Stimulated activated naive CD4-positive, alpha-beta T cell treated with Interleukin-2 at 50 U/mL for 16 hours (primary cell): ENCODE results near the gene GPX1.
"Not testable (repeated sequence)": the region's sequence is repeated elsewhere in the genome, so short reads cannot be mapped to it uniquely, and the experiment has no call there.

ENCODE experiments used
- DNase-seq: peaks from one replicate; lab custom pipeline; 2025; lab: John Stamatoyannopoulos, UW

Gene GPX1

DNA sequence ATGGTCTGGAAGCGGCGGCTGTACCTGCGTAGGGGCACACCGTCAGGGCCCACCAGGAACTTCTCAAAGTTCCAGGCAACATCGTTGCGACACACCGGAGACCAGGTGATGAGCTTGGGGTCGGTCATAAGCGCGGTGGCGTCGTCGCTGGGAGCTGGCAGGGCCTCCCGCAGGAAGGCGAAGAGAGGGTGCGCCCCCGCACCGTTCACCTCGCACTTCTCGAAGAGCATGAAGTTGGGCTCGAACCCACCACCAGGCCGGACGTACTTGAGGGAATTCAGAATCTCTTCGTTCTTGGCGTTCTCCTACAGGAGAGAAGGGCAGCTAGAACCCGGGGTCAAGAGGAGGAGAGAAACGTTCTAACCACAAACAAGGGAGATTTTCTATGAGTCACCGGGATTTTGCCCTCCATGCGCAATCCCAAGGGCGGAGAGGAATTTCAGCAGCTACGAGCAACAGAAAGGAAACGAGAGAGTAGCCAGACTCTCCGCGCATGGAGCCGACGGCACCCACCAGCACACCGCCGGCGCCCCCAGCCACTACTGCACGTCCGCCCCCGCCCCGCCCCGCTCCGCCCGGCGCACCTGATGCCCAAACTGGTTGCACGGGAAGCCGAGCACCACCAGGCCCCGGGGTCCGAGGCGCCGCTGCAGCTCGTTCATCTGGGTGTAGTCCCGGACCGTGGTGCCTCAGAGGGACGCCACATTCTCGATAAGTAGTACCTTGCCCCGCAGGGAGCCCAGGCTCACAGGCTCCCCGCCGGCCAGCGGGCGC lies 523 bp downstream of the GPX1 start:
- peak; percentile 38 for DNase-seq

DNA sequence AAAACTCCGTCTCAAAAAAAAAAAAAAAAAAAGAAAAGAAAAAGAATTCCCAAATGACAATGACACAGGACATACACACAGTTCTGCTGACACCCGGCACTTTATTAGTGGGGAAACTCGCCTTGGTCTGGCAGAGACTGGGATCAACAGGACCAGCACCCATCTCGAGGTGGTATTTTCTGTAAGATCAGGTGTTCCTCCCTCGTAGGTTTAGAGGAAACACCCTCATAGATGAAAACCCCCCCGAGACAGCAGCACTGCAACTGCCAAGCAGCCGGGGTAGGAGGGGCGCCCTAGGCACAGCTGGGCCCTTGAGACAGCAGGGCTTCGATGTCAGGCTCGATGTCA lies 1.1 kb downstream of the GPX1 start:
- DNase-seq = not testable (repeated sequence)

DNA sequence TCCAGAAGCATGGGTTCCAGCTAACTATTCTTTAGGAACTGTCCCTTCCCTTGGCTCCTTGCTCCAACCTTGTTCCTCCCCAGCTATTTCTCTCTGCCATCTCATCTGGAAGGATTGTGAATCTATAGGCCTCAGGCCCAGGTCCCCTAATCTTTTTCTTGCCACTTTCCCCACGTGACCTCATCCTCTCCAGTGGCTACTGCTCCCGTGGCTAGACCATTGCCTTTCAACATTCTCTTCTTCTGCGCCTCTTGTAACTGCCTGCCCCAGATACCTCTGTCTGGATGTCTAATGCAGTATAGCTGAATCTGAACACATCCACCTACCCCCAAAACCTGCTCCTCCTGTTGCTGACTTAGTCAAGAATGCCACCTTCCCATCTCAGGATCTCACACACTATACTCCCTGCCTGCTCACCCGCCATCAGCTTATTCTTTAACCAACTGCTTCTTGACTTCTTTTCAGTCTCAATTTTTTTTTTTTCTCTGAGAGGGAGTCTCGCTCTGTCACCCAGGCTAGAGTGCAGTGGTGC lies 5.2 kb downstream of the GPX1 start:
- no peak for DNase-seq

DNA sequence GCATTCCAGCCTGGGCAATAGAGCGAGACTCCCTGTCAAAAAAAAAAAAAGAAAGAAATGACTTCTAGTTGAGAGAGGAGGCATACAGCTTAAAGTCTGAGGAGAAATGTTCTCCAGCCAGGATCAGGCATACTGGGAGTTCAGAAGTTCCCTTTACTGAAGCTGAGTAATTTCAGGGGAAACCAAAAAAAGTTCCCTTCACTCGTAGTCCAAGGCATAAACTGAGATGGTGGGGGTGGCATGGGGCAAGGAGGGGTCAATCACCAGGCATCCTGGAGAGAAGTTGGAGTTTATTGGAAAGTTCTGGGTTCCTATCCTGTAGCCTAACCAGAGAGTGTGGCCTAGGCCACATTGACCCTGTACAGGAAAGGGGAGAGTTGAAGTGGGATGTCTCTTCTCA lies 5.9 kb downstream of the GPX1 start:
- DNase-seq = no peak

DNA sequence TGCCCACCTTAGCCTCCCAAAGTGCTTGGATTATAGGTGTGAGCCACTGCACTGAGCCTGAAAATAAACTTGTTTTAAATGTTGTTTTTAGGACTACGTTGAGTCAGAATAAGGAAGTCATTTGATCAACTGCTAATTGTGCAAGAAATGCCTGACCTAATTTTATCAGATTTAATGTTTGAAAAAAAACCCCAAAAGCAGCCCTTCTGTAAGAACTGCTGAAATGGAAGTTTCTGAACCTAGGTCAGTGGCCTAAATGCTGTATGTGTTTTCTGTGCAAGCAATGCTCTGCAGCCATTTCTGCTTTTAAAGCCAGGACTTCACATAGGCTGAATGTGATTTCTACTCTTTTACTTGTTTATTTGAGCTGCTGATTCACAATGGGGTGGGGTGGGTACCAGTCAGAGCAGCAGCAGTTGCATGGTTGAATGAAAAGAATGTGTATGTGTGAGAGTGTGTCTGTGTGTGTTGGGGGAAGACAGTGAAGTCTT lies 6.6 kb downstream of the GPX1 start:
- DNase-seq = no peak

DNA sequence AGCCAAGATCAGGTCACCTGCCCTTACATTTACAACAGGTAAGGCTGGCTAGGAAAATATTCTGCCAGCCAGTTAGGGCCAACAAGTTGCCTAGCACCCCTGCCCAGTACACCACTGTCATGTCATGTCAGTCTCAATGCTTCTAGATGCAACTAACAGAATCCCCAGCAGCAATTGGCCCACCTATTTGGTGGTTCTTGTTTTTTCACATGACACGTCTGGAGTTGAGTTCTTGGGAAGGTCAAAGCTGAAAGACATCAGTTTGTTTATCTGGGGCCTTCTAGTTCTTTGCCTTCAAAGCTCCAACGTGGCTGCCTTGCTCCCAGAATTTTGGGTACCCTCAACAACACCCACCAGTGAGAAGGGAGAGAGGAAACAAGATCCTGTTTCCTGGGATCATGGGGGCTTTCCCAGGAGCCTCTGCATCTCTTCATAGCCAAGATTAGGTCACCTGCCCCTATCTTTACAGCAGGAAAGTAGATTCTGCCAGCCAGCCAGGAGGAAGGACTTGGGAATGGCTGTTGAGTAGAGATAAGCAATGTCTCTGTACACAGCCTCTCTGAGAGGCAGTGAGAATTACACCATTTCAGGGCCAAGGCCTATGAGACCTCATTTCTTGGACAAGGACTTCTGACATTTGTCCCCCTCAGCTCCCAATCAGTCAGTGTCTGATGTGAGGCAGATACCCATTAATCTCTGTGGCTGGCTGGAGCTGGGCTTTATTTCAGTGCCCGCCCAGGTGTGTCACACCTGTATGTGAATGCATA lies 8.6 kb downstream of the GPX1 start:
- no peak for DNase-seq

DNA sequence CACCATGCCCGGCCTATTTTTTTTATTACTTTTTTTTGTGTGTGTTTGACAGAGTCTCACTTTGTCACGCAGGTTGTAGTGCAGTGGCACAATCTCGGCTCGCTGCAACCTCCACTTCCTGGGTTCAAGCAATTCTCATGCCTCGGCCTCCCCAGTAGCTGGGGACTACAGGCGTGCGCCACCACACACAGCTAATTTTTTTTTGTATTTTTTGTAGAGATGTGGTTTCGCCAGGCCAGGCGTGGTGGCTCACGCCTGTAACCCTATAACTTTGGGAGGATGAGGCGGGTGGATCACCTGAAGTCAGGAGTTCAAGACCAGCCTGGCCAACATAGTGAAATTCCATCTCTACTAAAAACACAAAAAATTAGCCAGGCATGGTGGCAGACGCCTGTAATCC lies 9.8 kb downstream of the GPX1 start:
- not testable (repeated sequence) for DNase-seq

DNA sequence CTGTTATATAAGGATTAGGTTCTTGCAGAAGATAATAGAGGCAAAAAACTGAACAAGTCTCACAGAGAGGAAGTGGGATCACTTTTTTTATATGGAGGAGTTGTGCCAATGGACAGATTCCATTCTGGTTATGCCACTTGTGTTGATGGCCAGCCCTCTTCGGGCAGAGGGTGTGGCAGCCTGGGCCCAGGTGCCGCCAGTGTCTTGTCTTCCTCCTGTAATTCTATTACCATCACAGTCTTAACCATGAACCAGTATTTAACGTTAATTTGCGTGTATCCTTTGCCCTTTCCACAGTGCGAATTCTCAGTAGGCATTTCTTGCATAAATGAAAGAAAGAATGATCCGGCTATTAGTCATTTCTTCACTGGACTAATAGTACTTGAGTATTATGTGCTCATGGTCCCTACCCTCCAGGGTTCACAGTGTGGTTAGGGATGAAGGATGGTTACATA lies 11.3 kb downstream of the GPX1 start:
- no peak for DNase-seq

DNA sequence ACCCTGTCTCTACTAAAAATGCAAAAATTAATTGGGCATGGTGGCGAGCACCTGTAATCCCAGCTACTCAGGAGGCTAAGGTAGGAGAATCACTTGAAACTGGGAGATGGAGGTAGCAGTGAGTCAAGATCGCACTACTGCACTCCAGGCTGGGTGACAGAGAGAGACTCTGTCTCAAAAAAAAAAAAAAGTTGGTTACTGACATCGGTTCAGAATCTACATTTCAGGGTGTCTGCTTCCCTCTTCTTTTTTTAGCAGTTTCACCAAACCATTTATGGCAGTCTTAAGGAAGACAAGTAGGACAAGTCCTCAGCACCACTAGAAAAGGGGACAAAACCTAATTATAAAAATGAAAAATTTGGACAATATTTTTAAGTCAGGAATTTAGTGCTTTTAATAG lies 15.0 kb downstream of the GPX1 start:
- DNase-seq = no peak

DNA sequence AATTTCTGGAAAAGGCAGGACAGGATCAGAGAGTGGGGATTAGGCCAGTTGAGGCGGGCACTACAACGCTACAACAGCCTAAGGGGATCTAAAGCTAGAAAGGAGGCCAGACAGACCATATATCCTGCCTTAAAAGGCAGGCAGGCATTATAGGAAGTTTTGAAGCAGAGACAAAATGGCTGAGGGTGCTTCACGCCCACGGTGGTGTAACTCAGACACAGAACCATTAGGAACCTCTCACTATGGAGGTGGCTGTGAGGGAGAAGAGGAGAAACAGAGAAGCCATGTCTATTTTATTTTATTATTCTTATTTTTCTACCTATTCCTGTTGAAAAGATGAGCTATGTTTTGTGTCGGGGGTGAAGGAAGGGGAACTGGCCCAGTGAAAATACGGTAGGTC lies 16.2 kb downstream of the GPX1 start:
- DNase-seq = no peak

DNA sequence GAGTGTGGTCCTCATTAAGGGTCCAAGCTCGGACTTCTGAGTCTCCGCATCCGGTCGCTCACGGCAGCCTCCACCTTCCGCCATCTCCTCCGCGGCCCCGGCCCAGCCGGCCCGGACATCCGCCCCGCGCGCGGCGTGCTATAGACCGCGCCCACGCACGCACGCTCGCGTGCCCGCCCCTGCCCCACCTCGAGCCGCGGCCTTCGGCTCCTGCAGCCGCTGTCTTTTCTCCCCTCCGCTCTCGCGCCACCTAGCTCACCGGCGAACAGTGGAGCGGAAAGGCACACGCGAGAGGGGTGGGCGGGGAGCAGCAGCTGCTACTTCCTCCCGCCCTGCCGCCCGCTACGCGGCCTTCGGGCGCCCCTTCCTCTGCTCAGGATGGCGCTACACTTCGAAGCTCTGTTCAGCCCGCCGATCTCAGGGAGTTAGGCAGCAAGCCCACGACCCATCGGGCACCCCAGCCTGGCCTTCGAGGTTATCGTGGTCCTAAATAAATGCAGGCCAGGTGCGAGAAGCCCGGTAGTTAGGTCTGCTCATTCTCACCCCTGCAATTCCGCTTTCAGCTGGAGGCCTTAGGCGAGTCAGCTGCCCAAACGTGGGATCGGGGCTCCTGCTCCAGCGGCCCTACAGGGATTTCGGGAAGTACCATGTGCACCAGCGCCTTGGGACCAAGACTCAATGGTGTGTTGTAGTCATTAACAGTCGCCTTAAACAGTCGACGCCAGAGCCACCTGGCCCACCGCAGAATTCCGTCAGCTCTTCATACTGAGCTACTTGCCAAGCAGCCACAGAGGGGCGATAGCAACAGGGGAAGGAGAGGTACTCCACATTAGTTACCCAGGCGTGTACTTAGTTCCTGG lies 18.0 kb downstream of the GPX1 start, which contains the start of gene USP4:
Gene USP4 (minus strand): TSS at position 113 of the 860 bp plus-strand sequence. CDS start 29 bp downstream, at position 84.
- DNase-seq = peak; percentile 94

DNA sequence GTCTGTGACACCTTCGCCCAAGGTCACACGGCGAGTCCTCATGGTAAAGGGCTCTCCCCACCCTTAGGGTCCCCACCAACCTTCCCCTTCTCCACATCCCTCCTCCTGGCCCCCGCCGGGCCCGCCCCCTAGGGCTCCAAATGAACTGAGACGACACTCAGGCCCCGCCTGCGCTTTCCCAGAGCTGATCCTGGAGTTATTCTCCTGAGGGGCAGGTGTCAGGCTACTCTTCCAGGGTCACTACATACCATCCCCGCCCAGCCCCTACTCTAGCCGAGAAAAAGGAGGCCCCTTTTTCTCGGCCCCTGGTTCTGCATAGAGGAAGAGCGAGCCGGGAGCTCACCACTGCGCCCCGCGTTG lies 18.6 kb downstream of the GPX1 start:
- DNase-seq = peak; percentile 35

DNA sequence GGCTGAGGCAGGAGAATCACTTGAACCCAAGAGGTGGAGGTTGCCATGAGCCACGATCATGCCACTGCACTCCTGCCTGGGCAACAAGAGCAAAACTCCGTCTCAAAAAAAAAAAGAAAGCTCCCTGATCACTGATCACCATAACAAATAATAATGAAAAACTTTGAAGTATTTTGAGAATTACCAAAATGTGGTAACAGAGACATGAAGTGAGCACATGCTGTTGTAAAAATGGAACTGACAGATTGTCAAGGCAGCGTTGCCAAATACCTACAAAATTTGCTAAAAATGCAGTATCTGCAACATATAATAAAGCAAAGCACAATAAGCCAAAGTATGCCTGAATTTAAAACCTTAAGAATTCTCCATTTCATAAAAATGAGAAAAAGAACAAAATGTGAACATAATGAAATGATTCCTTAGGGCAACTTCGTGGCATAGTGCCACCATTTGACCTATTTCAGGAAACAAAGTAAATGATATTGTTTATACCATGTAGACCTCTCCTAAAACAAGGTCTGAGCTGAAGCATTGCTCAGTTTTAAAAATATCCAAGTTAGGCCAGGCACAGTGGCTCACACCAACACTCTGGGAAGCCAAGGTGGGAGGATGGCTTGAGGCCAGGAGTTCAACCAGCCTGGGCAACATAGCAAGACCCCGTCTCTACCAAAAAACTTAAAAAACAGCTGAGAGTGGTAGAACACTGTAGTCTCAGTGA lies 24.1 kb downstream of the GPX1 start:
- no peak for DNase-seq

DNA sequence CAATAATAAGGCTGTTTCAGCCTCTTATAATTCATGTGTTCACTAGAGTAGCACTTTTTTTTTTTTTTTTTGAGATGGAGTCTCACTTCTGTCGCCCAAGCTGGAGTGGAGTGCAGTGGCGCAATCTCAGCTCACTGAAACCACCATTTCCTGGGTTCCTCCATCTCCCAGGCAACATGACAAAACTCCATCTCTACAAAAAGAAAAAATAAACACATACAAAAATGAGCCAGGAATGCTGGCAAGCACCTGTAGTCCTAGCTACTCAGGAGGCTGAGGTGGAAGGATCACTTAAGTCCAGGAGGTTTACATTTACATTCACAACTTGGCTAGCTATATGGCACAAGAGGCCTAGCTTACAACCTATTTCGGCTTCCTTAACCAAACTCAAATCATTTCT lies 25.1 kb downstream of the GPX1 start:
- DNase-seq = no peak

DNA sequence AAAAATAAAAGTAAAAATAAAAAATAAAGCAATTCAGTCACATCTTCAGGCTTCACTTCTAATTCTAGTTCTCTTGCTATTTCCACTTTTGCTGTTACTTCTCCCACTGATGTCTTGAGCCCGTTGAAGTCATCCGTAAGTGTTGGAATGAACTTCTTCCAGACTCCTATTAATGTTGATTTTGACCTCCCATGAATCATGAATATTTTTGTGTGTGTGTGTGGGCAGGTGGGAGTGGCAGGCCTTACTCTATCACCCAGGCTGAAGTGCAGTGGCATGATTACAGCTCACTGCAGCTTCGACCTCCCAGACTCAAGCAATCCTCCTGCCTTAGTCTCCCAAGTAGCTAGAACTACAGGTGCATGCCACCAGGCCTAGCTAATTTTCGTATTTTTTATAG lies 29.0 kb downstream of the GPX1 start:
- no peak for DNase-seq

DNA sequence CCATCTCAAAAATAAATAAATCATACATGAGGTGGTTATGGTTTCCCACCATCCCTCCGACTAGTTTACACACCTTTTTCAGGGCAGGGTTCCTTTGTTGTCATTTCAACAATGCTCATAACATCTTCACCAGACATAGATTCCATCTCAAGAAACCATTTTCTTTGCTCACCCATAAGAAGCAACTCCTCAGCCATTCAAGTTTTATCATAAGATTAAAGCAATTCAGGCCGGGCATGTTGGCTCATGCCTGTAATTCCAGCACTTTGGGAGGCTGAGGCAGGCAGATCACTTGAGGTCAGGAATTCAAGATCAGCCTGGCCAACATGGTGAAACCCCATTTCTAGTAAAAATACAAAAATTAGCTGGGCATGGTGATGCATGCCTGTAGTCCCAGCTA lies 29.8 kb downstream of the GPX1 start:
- not testable (repeated sequence) for DNase-seq

DNA sequence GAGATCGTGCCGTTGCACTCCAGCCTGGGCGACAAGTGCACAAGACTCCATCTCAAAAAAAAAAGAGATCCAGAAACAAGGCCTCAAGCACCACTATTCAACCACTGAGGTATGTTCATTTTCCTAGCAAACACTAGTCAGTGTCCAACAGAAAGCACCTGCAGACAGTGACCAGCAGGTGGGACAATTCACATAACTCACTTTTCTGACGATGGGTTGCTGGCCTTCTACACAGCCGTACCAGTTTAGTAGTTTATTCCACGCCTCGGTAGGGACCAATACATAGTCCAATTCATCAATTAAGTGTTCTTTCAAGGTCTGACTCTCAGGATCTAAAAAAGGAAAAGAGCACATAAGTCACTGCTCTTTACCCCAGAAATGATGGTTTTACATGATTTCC lies 30.7 kb downstream of the GPX1 start:
- DNase-seq = no peak

DNA sequence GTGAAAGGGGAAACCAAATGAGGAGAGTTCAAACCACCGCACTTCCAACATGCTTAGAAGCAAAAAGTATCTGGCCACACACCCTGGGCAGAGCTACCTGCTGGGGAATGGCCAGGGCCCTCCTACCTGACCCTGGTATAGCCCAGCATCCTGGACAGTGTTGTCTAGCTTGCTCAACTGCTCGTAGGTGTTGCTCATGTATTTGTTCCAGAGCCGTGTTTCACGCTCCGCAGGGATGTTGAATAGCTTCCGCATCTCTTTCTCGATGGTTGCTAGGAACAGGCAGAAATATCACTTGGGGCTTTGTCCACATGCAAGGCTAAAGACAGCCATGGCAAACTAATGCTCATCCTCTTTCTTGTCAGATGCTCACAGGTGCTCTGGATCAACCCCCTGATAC lies 33.4 kb downstream of the GPX1 start:
- DNase-seq = no peak

DNA sequence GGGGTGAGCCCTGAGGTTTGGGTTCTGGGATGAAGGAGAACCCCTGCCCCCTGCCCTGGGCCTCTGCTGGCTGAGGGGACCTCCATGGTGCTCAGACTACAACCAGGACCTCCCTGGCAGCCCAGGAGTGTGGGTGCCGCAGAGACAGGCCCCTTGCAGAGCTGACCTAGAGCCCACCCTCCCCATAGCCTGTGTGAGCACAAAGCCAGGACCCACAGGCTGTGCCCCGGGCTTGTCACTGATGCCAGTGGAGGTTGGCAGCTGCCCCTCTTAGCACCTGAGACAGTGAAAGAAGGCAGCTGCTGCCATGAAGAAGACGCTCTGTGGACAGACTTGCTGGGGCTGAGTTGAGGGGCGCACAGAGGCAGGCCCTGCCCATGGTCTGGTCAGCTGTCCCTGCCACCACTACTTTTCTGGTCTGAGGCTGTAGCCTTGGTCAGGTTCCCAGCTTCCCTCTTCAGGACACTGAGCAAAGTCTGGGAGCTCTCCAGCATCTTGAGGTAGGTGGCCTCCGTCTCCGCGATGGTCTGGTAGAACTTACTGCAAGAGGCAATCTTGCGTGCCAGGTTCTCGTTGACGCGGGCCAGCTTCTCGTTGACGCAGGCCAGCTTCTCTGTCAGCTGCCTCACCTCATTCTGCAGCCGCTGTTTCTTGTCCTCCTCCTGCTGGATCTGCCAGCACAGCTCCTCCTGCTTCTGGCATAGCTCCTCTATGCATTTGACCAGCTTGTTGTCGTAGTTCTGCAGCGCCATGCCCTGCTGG lies 41.3 kb downstream of the GPX1 start:
- no peak for DNase-seq

DNA sequence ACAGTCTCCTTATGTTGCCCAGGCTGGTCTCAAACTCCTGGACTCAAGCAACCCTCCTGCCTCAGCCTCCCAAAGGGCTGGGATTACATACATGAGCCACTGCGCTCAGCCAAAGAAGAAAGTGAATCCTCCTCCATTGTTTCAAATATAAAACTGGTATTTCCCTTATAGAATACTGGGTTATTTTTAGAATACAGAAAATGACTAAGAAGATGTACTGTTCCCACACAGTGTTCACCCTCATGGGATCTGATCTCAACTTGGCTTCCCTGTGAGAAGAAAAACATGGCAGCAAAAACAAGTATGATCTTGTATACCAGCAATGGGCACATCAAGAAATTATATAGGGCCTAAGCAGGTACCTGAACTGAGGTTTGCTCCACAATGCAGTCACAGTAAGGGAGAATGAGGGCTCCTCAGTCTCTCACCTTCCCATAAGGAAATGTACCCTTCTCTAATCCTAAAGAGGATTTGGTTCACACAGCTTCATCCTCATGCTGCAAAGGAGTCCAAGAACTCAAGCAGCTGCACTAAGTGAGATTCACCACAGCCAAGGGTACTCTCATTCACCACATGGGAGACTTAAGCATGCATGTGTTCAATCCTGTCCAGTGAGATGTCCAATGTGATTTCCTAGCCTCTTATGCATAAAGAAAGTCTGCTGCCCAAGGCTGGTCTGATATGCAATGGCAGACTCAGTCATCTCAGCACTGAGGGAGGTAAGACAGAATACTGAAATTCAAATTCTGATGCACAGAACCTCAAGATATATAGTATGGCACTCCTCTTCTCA lies 44.1 kb downstream of the GPX1 start:
- no peak for DNase-seq
